Upper lobe of left lung (tissue), 6 donors: Measurements from ENCODE around the gene SCG5. TPM values are rescaled to one million over a fixed set of nuclear protein-coding genes. Genes with fewer than 3 reads are reported as not detected.

ENCODE experiments used
- ATAC-seq, 2 donors: fragments of 200-7000 bp; cut with Tn5 transposase; one replicate each; pipeline ENCODE4 v1.9.1; 2022; ENCODE audit warnings: mild to moderate bottlenecking in 2 of 2, moderate library complexity in 2 of 2; ENCODE audit not compliant: low FRiP score in 2 of 2
- DNase-seq, 2 donors: peaks; one replicate each; pipeline ENCODE4 v3.0.0-alpha.2; 2019 to 2020
- H3K27ac ChIP-seq, 4 donors: fragments of 200-600 bp; sonication (generic); one replicate each; pipeline ENCODE4 v1.5.1; 2016 to 2019
- H3K27me3 ChIP-seq, 4 donors: fragments of 200-600 bp; sonication (generic); one replicate each; pipeline ENCODE4 v1.5.1; 2017 to 2019
- H3K36me3 ChIP-seq, 4 donors: fragments of 200-600 bp; sonication (generic); one replicate each; pipeline ENCODE4 v1.5.1; 2016 to 2019
- H3K4me1 ChIP-seq, 4 donors: fragments of 200-600 bp; sonication (generic); one replicate each; pipeline ENCODE4 v1.5.1; 2018 to 2019
- H3K4me3 ChIP-seq, 4 donors: fragments of 200-600 bp; sonication (generic); one replicate each; pipeline ENCODE4 v1.5.1; 2017 to 2019; ENCODE audit warnings: mild to moderate bottlenecking in 2 of 4, moderate library complexity in 1 of 4
- H3K9me3 ChIP-seq, 4 donors: fragments of 200-600 bp; sonication (generic); one replicate each; pipeline ENCODE4 v1.5.1; 2018 to 2019
- EP300 ChIP-seq, 4 donors: sonication (generic); formaldehyde crosslinking; IDR thresholded peaks; one replicate each; pipeline ENCODE4 v1.5.1; 2017; ENCODE audit warnings: antibody characterized with exemption in 4 of 4, control low read depth in 2 of 4
- POLR2A ChIP-seq, 4 donors: fragments of 450-650 bp; IDR thresholded peaks; one replicate each; pipeline ENCODE4 v1.5.1; 2016 to 2017; ENCODE audit warnings: antibody characterized with exemption in 4 of 4, mild to moderate bottlenecking in 2 of 4
- POLR2AphosphoS5 ChIP-seq, 2 donors: sonication (generic); formaldehyde crosslinking; IDR thresholded peaks; one replicate each; pipeline ENCODE4 v1.5.1; 2017; ENCODE audit warnings: antibody characterized with exemption in 2 of 2
- WGBS, 2 donors: methylation state at CpG; one replicate each; pipeline ENCODE4 v1.1.5; 2017 to 2018; 5-methylcytosine and 5-hydroxymethylcytosine counted together
- total RNA-seq, 6 donors: library from RNA; depleted of rRNA in 4 of 6; stranded (reverse); fragments of >200 nt in 4 of 6; gene quantifications; one replicate each; pipeline versions ENCODE4 v1.1.0 to v1.2.1, GENCODE V29; 2016 to 2021
- TF ChIP-seq, protein P1 (sequence below), 6 experiments: fragments of 450-650 bp in 4 of 6; fragments of 200-600 bp in 2 of 6; sonication (generic) in 2 of 6; IDR thresholded peaks; one replicate each; pipeline ENCODE4 v1.5.1; 2016 to 2019; ENCODE audit warnings: antibody characterized with exemption in 6 of 6
- donor health status: DM: no; HTN: no; CAD: no; lungs with moderate emphysema.
- donor health status: DM: no; HTN: yes; CAD: no; lungs with severe emphysema.

Gene SCG5
- total RNA-seq, 6 donors from 2014 or later, result 0.61 to 1.7 (median 0.97) TPM; not detected in 3

DNA sequence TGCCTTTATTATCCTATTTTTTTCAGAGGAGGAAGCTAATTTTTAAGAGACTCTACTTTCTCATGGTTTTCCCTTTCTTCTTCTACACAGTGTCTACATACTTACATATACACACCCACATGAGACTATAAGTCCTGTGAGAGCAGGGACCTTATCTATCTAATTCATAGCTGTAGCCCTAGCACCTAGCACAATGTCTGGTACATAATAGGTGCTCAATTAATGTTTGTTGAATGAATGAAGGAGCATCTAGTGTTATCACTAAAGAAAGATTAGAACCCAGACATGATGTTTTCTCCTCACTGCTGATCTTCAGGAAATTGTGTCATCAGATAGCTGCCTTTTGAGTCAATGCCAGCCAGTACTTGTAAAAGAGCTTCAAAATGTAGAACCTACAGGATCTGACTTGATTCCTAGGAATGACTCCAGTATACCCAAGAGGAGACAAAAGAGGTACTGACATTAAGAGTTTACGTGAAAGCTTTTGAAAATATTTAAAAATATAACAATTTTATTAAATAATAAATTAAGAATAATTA, 2.5 kb downstream of the SCG5 start:
- no peaks in the 10 kb centered on the region for H3K9me3 ChIP-seq
- 97 to 98% methylated on average over 1 of the region's 1 CpG for WGBS, 2 donors
- TF ChIP-seq, protein P1, sequence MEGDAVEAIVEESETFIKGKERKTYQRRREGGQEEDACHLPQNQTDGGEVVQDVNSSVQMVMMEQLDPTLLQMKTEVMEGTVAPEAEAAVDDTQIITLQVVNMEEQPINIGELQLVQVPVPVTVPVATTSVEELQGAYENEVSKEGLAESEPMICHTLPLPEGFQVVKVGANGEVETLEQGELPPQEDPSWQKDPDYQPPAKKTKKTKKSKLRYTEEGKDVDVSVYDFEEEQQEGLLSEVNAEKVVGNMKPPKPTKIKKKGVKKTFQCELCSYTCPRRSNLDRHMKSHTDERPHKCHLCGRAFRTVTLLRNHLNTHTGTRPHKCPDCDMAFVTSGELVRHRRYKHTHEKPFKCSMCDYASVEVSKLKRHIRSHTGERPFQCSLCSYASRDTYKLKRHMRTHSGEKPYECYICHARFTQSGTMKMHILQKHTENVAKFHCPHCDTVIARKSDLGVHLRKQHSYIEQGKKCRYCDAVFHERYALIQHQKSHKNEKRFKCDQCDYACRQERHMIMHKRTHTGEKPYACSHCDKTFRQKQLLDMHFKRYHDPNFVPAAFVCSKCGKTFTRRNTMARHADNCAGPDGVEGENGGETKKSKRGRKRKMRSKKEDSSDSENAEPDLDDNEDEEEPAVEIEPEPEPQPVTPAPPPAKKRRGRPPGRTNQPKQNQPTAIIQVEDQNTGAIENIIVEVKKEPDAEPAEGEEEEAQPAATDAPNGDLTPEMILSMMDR (IDR thresholded peaks at IDR 0.05), result no peak
- TF ChIP-seq POLR2A (IDR thresholded peaks at IDR 0.05) (no peak), EP300 (IDR thresholded peaks at IDR 0.05) (no peak), POLR2AphosphoS5 (IDR thresholded peaks at IDR 0.05) (no peak)
- H3K4me1 ChIP-seq, result peaks cover 0 to 5% (median 2%) of the 10 kb centered on the region in 4 donors
- DNase-seq (no peak), ATAC-seq (no peak)
- H3K27me3 ChIP-seq, result no peaks in the 10 kb centered on the region
- H3K4me3 ChIP-seq, result no peak overlapping the region
- no peak overlapping the region for H3K27ac ChIP-seq
- no peaks in the 10 kb centered on the region for H3K36me3 ChIP-seq

DNA sequence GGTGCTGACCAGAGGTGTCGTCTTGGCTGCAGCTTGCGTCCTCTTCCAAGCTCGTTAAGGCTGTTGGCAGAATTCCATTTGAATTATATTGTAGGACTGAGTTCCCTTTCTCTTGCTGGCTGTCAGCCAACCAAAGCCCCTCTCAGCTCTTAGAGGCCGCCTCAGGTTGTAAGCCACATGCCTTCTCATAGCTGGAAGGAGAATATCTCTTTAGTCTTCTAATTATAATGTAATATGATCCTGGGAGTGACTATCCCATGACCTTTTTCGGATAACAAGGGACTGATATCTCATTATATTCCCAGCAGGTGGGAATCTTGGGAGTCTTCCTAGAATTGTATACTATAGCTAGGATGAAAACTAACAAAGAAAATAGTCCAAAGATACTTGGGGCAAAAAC, 4.8 kb downstream of the SCG5 start:
- TF ChIP-seq POLR2A (IDR thresholded peaks at IDR 0.05), result no peak
- TF ChIP-seq, protein P1 (IDR thresholded peaks at IDR 0.05), result no peak
- TF ChIP-seq EP300 (IDR thresholded peaks at IDR 0.05), result no peak
- TF ChIP-seq POLR2AphosphoS5 (IDR thresholded peaks at IDR 0.05), result no peak
- DNase-seq, result no peak
- WGBS, 2 donors, result 56 to 60% methylated on average over 5 of the region's 5 CpGs
- Histone ChIP-seq H3K27ac (no peak overlapping the region), H3K4me1 (peaks cover 0 to 5% (median 2%) of the 10 kb centered on the region in 4 donors), H3K27me3 (no peaks in the 10 kb centered on the region), H3K36me3 (no peaks in the 10 kb centered on the region), H3K4me3 (no peak overlapping the region), H3K9me3 (no peaks in the 10 kb centered on the region)
- ATAC-seq, result no peak

DNA sequence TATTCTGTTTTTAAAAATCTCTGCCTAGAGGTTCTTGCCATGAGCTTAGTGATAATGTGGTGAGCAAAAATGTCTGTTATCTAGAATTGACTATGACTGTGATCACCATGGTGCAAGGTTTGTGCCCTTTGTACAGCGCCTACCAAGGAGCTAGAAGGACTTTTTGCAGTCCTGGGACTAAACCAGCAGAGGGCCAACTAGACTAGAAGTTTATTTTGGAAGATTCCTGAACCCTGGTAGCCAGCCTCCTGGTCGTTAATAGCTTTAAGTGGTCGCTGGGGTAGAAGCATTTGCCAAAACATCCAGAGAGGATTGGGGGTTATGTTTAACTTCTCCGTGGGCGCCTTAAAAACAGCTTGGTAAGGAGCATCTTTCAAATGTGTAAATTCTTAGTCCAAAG, 7.8 kb downstream of the SCG5 start:
- WGBS, 2 donors, result 67 to 75% methylated on average over 5 of the region's 5 CpGs
- no peak for DNase-seq
- Histone ChIP-seq H3K27me3 (no peaks in the 10 kb centered on the region), H3K4me3 (no peak overlapping the region), H3K27ac (no peak overlapping the region), H3K9me3 (no peaks in the 10 kb centered on the region), H3K4me1 (no peaks in the 10 kb centered on the region), H3K36me3 (no peaks in the 10 kb centered on the region)
- TF ChIP-seq POLR2A (IDR thresholded peaks at IDR 0.05), result no peak
- TF ChIP-seq, protein P1 (IDR thresholded peaks at IDR 0.05), result no peak
- no peak for TF ChIP-seq EP300 (IDR thresholded peaks at IDR 0.05)
- TF ChIP-seq POLR2AphosphoS5 (IDR thresholded peaks at IDR 0.05), result no peak
- no peak for ATAC-seq

DNA sequence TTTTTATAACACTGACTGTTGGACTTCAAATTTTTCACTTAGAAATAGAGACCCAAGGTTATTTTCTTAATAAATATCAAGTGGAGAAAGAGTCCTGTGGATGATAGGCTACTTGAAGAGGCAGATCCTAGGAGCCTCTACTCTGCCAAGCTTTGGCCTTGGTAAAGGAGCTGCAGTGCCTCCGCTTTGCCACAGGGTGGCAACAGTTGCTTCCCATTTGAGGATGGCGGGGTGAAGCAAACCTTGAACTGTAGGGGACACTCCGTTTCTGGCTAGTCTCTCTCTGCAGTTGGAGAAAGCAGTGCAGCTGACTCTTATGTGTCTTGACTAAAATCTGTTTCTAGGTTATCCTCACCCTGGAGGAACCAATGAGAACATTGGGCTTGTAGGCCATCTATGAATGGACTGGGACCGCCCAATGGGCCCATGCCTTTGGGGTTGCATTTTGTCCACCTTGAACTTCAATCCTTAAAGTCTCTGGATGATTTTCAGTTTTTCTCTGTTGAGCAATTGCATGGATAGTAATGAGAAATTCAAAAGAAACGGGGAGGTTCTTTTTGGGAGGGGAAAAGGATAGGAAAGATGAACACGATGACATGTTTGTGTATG, 9.8 kb downstream of the SCG5 start:
- TF ChIP-seq POLR2A (IDR thresholded peaks at IDR 0.05), result no peak
- TF ChIP-seq, protein P1 (IDR thresholded peaks at IDR 0.05), result peak; percentile 53 to 87 (median 77)
- 37 to 47% methylated on average over 6 of the region's 6 CpGs for WGBS, 2 donors
- Histone ChIP-seq H3K9me3 (no peaks in the 10 kb centered on the region), H3K36me3 (no peaks in the 10 kb centered on the region), H3K4me1 (no peaks in the 10 kb centered on the region), H3K4me3 (no peak overlapping the region), H3K27ac (no peak overlapping the region), H3K27me3 (no peaks in the 10 kb centered on the region)
- peak; percentile 85 for ATAC-seq
- DNase-seq, result peak in 1 of 2 donors; percentile 39

DNA sequence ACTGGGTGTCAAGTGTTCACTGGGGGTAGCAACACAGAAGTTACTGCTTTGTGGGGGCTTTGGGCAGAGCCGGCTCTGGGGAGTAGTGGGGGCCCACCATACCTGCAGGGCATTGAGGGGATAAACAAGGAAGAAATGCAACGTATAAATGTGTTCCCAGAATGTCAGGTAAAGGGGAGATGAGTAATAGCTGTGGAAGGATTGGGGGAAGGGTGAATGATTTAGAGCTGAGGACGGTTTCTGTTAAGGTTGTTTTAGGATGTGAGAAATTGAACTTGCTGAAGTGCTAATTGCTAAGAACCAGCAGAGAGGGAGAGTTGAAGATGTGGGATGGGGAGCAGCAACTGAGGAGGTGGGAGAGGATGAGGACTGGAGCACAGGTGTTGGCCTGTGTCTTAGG, 10.7 kb downstream of the SCG5 start:
- H3K27ac ChIP-seq, result no peak overlapping the region
- TF ChIP-seq POLR2A (IDR thresholded peaks at IDR 0.05) (no peak), POLR2AphosphoS5 (IDR thresholded peaks at IDR 0.05) (no peak), EP300 (IDR thresholded peaks at IDR 0.05) (no peak)
- TF ChIP-seq, protein P1 (IDR thresholded peaks at IDR 0.05), result no peak
- H3K36me3 ChIP-seq, result no peaks in the 10 kb centered on the region
- H3K9me3 ChIP-seq, result no peaks in the 10 kb centered on the region
- ATAC-seq, result no peak
- no peak overlapping the region for H3K4me3 ChIP-seq
- 76 to 82% methylated on average over 3 of the region's 3 CpGs for WGBS, 2 donors
- DNase-seq, result no peak
- no peaks in the 10 kb centered on the region for H3K4me1 ChIP-seq
- no peaks in the 10 kb centered on the region for H3K27me3 ChIP-seq
